HEK293T (cell line): Measurements from ENCODE around the gene USP5.

ENCODE experiments used
- BHLHE40 ChIP-seq: fragments of 450-650 bp; IDR thresholded peaks from 2 replicates; pipeline ENCODE4 v1.6.1; 2016; ENCODE audit warnings: mild to moderate bottlenecking, moderate library complexity, borderline replicate concordance
- FOXA1 ChIP-seq: fragments of 450-650 bp; IDR thresholded peaks from 2 replicates; pipeline ENCODE4 v1.6.1; 2016; ENCODE audit warnings: mild to moderate bottlenecking
- FOXM1 ChIP-seq: fragments of 450-650 bp; IDR thresholded peaks from 2 replicates; pipeline ENCODE4 v1.6.1; 2017; ENCODE audit warnings: mild to moderate bottlenecking, borderline replicate concordance
- HDGF ChIP-seq: fragments of 450-650 bp; IDR thresholded peaks from 2 replicates; pipeline ENCODE4 v1.6.1; 2017; ENCODE audit warnings: antibody characterized with exemption, borderline replicate concordance
- NFRKB ChIP-seq: fragments of 450-650 bp; IDR thresholded peaks from 2 replicates; pipeline ENCODE4 v1.6.1; 2016; ENCODE audit warnings: mild to moderate bottlenecking, moderate library complexity
- SP1 ChIP-seq: fragments of 450-650 bp; IDR thresholded peaks from 2 replicates; pipeline ENCODE4 v1.6.1; 2017
- SUZ12 ChIP-seq: fragments of 450-650 bp; IDR thresholded peaks from 2 replicates; pipeline ENCODE4 v1.6.1; 2016; ENCODE audit warnings: mild to moderate bottlenecking
- ZNF384 ChIP-seq: fragments of 450-650 bp; IDR thresholded peaks from 2 replicates; pipeline ENCODE4 v1.6.1; 2016

DNA sequence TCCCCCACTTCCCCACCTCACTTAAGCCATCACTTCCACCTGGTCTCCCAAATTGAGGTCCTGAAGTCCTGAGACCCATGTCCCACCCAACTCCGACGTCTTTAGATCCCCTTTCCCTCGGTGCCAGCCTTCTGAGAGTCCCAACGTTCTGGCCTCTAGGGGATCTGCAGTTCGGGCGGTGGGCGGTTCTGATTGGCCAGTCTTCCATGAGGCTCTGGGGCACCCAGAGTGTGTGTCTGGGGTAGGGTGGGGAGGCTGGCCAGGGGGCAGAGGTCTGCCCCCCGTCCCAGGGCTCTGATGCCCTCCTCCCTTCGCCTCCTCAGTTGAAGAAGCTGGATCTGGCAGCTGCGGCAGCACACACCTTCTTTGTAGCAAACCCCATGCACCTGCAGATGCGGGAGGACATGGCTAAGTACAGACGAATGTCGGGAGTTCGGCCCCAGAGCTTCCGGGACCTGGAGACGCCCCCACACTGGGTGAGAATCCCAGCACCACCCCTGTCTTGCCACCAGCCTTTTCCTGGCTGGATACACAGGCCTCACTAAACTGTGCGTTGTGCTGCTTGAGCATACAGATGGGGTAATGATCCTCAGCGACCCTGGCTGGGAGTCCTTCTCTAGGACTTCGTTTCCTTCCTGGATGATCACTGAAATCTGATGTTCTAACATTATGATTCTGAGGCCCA lies 22.3 kb upstream of the USP5 start:
- no peak for TF ChIP-seq NFRKB
- no peak for TF ChIP-seq BHLHE40
- TF ChIP-seq FOXA1: no peak
- TF ChIP-seq SP1: no peak
- no peak for TF ChIP-seq ZNF384
- TF ChIP-seq HDGF: no peak
- no peak for TF ChIP-seq SUZ12
- TF ChIP-seq FOXM1: no peak
